NT2/D1 (cell line): ENCODE measurements around the gene NTN1.

Experiments used
- SUZ12 ChIP-seq: IDR thresholded peaks from 2 replicates; pipeline ENCODE4 v1.6.1; 2011; ENCODE audit not compliant: insufficient read length, insufficient read depth; ENCODE audit errors: extremely low read depth
- YY1 ChIP-seq: IDR thresholded peaks from 2 replicates; pipeline ENCODE4 v1.6.1; 2011; ENCODE audit not compliant: insufficient read length, insufficient read depth
- ZNF274 ChIP-seq: IDR thresholded peaks from 2 replicates; pipeline ENCODE4 v1.6.1; 2011; ENCODE audit warnings: mild to moderate bottlenecking, low read depth, low read length

GRCh38 chr17:9268546-9268945 is 247.2 kb downstream of the NTN1 start:
- TF ChIP-seq YY1 (no peak), ZNF274 (no peak), SUZ12 (no peak)
